HEK293 (cell line): ENCODE data around the gene CHEK2.

Experiments
- ATF2 ChIP-seq: fragments of 450-650 bp; formaldehyde crosslinking; IDR thresholded peaks from 2 replicates; pipeline ENCODE4 v1.5.1; 2016; ENCODE audit warnings: missing biosample characterization, missing genetic modification characterization, low read depth
- IKZF3 ChIP-seq: fragments of 450-650 bp; IDR thresholded peaks from 2 replicates; pipeline ENCODE4 v1.5.0; 2018; ENCODE audit warnings: missing biosample characterization, mild to moderate bottlenecking, missing genetic modification characterization, moderate library complexity
- KLF10 ChIP-seq: fragments of 450-650 bp; IDR thresholded peaks from 2 replicates; pipeline ENCODE4 v1.5.1; 2018; ENCODE audit warnings: missing biosample characterization, mild to moderate bottlenecking, missing genetic modification characterization
- SCRT1 ChIP-seq: fragments of 450-650 bp; formaldehyde crosslinking; IDR thresholded peaks from 2 replicates; pipeline ENCODE4 v1.5.1; 2016; ENCODE audit warnings: missing biosample characterization, missing genetic modification characterization, borderline replicate concordance
- SETDB1 ChIP-seq: IDR thresholded peaks from one replicate; pipeline ENCODE4 v1.6.1; 2017; ENCODE audit warnings: mild to moderate bottlenecking, low read length, moderate library complexity, mixed read lengths; ENCODE audit not compliant: insufficient read length
- ZBTB1 ChIP-seq: fragments of 450-650 bp; formaldehyde crosslinking; IDR thresholded peaks from 2 replicates; pipeline ENCODE4 v1.5.1; 2016; ENCODE audit warnings: missing biosample characterization, missing genetic modification characterization
- ZBTB26 ChIP-seq: fragments of 450-650 bp; formaldehyde crosslinking; optimal IDR thresholded peaks from 2 replicates; pipeline ENCODE3; 2016; ENCODE audit warnings: missing biosample characterization, mild to moderate bottlenecking, missing genetic modification characterization
- ZBTB6 ChIP-seq: fragments of 450-650 bp; formaldehyde crosslinking; IDR thresholded peaks from 2 replicates; pipeline ENCODE4 v1.5.1; 2017; ENCODE audit warnings: missing biosample characterization, missing genetic modification characterization
- ZFP37 ChIP-seq: fragments of 450-650 bp; formaldehyde crosslinking; IDR thresholded peaks from 2 replicates; pipeline ENCODE4 v1.5.1; 2016; ENCODE audit warnings: missing biosample characterization, missing genetic modification characterization
- ZFP69B ChIP-seq: fragments of 450-650 bp; formaldehyde crosslinking; IDR thresholded peaks from 2 replicates; pipeline ENCODE4 v1.5.1; 2016; ENCODE audit warnings: missing biosample characterization, missing genetic modification characterization
- ZIC2 ChIP-seq: fragments of 450-650 bp; formaldehyde crosslinking; IDR thresholded peaks from 2 replicates; pipeline ENCODE4 v1.5.1; 2016; ENCODE audit warnings: missing biosample characterization, missing genetic modification characterization
- ZNF138 ChIP-seq: fragments of 450-650 bp; formaldehyde crosslinking; IDR thresholded peaks from 2 replicates; pipeline ENCODE4 v1.5.1; 2016; ENCODE audit warnings: missing biosample characterization, missing genetic modification characterization, borderline replicate concordance
- ZNF140 ChIP-seq: fragments of 450-650 bp; formaldehyde crosslinking; IDR thresholded peaks from 2 replicates; pipeline ENCODE4 v1.5.1; 2016; ENCODE audit warnings: missing biosample characterization, missing genetic modification characterization
- ZNF24 ChIP-seq: fragments of 450-650 bp; formaldehyde crosslinking; IDR thresholded peaks from 2 replicates; pipeline ENCODE4 v1.5.1; 2016; ENCODE audit warnings: missing biosample characterization, missing genetic modification characterization
- ZNF248 ChIP-seq: fragments of 450-650 bp; formaldehyde crosslinking; IDR thresholded peaks from 2 replicates; pipeline ENCODE4 v1.5.1; 2017; ENCODE audit warnings: missing biosample characterization, missing genetic modification characterization
- ZNF354C ChIP-seq: fragments of 450-650 bp; formaldehyde crosslinking; IDR thresholded peaks from 2 replicates; pipeline ENCODE4 v1.5.1; 2016; ENCODE audit warnings: missing biosample characterization, missing genetic modification characterization, low read depth, borderline replicate concordance
- ZNF366 ChIP-seq: fragments of 450-650 bp; formaldehyde crosslinking; conservative IDR thresholded peaks from 2 replicates; pipeline ENCODE4 v1.5.1; 2016; ENCODE audit warnings: missing biosample characterization, missing genetic modification characterization
- ZNF416 ChIP-seq: fragments of 450-650 bp; formaldehyde crosslinking; IDR thresholded peaks from 2 replicates; pipeline ENCODE4 v1.5.1; 2016; ENCODE audit warnings: missing biosample characterization, missing genetic modification characterization
- ZNF449 ChIP-seq: fragments of 450-650 bp; formaldehyde crosslinking; IDR thresholded peaks from 2 replicates; pipeline ENCODE4 v1.5.1; 2017; ENCODE audit warnings: missing biosample characterization, mild to moderate bottlenecking, missing genetic modification characterization, moderate library complexity
- ZNF501 ChIP-seq: fragments of 450-650 bp; formaldehyde crosslinking; IDR thresholded peaks from 2 replicates; pipeline ENCODE4 v1.5.1; 2016; ENCODE audit warnings: missing biosample characterization, missing genetic modification characterization
- ZNF530 ChIP-seq: fragments of 450-650 bp; formaldehyde crosslinking; IDR thresholded peaks from 2 replicates; pipeline ENCODE4 v1.5.1; 2016; ENCODE audit warnings: low read depth, missing biosample characterization, missing genetic modification characterization
- ZNF548 ChIP-seq: fragments of 450-650 bp; formaldehyde crosslinking; IDR thresholded peaks from 2 replicates; pipeline ENCODE4 v1.5.1; 2016; ENCODE audit warnings: missing biosample characterization, missing genetic modification characterization
- ZNF555 ChIP-seq: fragments of 450-650 bp; formaldehyde crosslinking; conservative IDR thresholded peaks from 2 replicates; pipeline ENCODE4 v1.5.1; 2017; ENCODE audit warnings: missing biosample characterization, mild to moderate bottlenecking, missing genetic modification characterization, inconsistent platforms
- ZNF560 ChIP-seq: fragments of 450-650 bp; formaldehyde crosslinking; IDR thresholded peaks from 2 replicates; pipeline ENCODE4 v1.5.1; 2017; ENCODE audit warnings: missing biosample characterization, missing genetic modification characterization, borderline replicate concordance
- ZNF623 ChIP-seq: fragments of 450-650 bp; formaldehyde crosslinking; IDR thresholded peaks from 2 replicates; pipeline ENCODE4 v1.5.1; 2016; ENCODE audit warnings: missing biosample characterization, missing genetic modification characterization
- ZNF639 ChIP-seq: fragments of 450-650 bp; formaldehyde crosslinking; IDR thresholded peaks from 2 replicates; pipeline ENCODE4 v1.5.1; 2016; ENCODE audit warnings: missing biosample characterization, missing genetic modification characterization
- ZNF654 ChIP-seq: fragments of 450-650 bp; formaldehyde crosslinking; IDR thresholded peaks from 2 replicates; pipeline ENCODE4 v1.5.1; 2016; ENCODE audit warnings: low read depth, missing biosample characterization, missing genetic modification characterization
- ZNF843 ChIP-seq: fragments of 450-650 bp; formaldehyde crosslinking; IDR thresholded peaks from 2 replicates; pipeline ENCODE4 v1.5.1; 2016; ENCODE audit warnings: missing biosample characterization, missing genetic modification characterization
- ZSCAN16 ChIP-seq: fragments of 450-650 bp; formaldehyde crosslinking; IDR thresholded peaks from 2 replicates; pipeline ENCODE4 v1.5.1; 2016; ENCODE audit warnings: missing biosample characterization, missing genetic modification characterization
- ZSCAN5A ChIP-seq: fragments of 450-650 bp; formaldehyde crosslinking; IDR thresholded peaks from 2 replicates; pipeline ENCODE4 v1.5.1; 2016; ENCODE audit warnings: missing biosample characterization, missing genetic modification characterization

The CHEK2 gene

GRCh38 chr22:28658448-28658847, 83.2 kb downstream of the CHEK2 start (continued):
- TF ChIP-seq IKZF3 (tag by site-specific recombination) (peak; percentile 41), ZNF366 (tag by site-specific recombination) (0 out of 2 replicates have a peak, but pooled peaks have one; percentile 11), ZNF416 (tag by site-specific recombination) (no peak), SETDB1 (no peak), ZNF654 (tag by site-specific recombination) (0 out of 2 replicates have a peak, but pooled peaks have one; percentile 3), ZNF501 (tag by site-specific recombination) (no peak), ZNF843 (tag by site-specific recombination) (peak; percentile 63; the same call in 1 of the 2 replicates), ZSCAN5A (tag by site-specific recombination) (no peak), ZBTB1 (tag by site-specific recombination) (no peak), ZSCAN16 (tag by site-specific recombination) (no peak), ZNF24 (tag by site-specific recombination) (no peak), KLF10 (tag by site-specific recombination) (no peak), ZBTB6 (tag by site-specific recombination) (no peak), ZNF530 (no peak), ZNF555 (tag by site-specific recombination) (no peak), ZNF548 (tag by site-specific recombination) (no peak), SCRT1 (tag by site-specific recombination) (no peak; the same call in 1 of the 2 replicates), ZBTB26 (tag by site-specific recombination) (no peak), ZFP37 (no peak), ZNF354C (tag by site-specific recombination) (no peak), ZNF138 (no peak), ZIC2 (tag by site-specific recombination) (no peak), ZNF248 (tag by site-specific recombination) (no peak), ZNF140 (no peak), ZNF449 (no peak), ZNF623 (tag by site-specific recombination) (no peak), ZFP69B (tag by site-specific recombination) (no peak), ZNF560 (no peak), ATF2 (tag by site-specific recombination) (no peak), ZNF639 (tag by site-specific recombination) (no peak)
